Activated CD4-positive, alpha-beta T cell treated with anti-CD3 and anti-CD28 coated beads for 24 hours (primary cell): ENCODE data around the gene SRMS.

Experiments used
- DNase-seq, 2 donors: peaks; one replicate each; pipeline ENCODE4 v3.0.0-alpha.2; 2020; ENCODE audit warnings: low read depth in 2 of 2

Gene SRMS

DNA sequence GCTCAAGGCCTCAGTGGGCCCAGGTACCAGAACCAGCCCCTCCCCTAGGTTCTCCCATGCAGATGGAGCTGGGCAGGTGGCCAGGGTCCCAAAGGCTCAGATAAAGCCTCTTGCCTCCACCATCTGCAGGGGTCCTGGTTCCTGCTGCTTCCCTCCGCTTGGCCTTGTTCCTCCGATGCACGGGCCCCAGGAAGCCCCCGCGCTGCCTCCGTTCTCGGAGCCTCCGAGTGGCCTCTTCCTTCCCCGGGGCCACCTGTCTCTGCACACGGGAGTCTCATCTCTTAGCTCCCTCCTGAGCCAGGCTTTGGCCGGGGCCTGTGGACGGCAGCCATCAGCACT, 8.5 kb downstream of the SRMS start:
- DNase-seq, result no peak

DNA sequence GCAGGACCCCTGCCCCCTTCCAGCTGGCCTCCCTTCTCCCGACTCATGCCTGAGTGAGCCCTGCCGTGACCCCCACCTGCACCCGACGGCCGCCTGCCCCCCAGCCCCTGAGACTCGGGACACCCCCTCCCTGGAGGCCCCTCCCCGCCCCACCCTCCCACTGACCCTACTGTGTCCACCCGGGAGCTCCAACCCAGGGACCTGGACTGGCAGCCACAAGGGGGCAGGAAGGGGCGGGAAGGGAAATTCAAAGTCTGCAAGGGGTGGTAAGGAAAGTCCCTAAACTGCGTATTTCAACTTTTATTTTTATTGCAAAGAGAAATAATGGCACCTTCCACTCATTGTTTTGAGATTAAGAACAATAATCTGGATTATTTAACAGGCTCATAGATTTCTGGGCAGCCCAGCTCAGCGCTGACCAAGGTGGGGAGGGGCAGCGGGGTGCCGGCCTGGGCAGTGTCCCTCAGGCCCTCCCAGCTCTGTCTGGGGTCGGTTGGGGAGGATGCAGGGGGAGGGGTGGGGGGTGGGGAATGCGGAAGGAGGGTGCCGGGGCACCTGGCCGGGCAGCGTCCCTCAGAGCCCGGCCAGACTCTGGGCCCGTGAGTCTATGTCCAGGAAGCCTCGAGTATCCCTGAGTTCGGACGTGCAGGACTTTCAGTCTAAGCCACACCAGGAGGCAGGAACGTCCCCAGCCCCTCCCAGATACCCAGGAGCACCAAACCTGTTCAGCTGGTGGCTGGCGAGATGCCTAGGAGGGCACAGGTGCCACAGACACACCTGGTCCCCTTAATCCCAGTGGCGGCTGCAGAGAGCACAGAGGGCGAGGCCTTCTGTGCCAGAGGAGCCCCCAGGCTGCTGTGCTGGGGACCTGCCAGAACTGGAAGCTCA, 9.1 kb downstream of the SRMS start:
- DNase-seq, result no peak

DNA sequence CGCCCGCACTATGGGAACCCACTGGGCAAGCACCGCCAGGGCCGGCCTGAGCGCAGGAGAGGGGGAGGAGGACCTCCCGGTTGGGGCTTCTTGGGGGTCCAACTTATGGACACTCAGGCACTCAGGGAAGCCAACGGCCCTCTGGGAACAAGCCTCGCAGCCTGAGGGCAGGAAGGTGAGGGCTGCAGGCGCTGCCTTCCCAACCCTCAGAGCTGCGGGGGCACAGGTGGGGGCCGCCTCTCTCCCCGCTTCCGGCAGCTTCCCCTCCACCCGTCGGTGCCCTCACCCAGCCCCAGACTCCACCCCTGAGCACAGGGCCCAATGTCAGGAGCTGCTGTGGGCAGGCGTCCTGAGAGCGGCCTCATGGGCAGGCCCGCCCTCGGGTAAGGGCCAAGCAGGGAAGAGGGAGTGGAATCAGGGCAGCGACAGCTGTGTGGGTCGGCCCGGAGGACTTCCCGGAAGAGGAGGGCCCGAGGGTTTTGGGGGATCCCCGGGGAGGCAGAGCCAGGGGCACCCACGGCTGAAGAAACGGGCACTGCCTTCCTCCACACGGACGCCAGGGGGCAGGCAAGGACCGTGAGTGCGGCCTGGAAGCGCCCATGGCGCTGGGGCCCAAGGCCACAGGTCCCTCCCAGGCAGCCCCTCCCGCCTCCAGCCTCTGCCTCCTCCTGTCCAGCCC, 9.9 kb downstream of the SRMS start:
- DNase-seq, result peak; percentile 93

DNA sequence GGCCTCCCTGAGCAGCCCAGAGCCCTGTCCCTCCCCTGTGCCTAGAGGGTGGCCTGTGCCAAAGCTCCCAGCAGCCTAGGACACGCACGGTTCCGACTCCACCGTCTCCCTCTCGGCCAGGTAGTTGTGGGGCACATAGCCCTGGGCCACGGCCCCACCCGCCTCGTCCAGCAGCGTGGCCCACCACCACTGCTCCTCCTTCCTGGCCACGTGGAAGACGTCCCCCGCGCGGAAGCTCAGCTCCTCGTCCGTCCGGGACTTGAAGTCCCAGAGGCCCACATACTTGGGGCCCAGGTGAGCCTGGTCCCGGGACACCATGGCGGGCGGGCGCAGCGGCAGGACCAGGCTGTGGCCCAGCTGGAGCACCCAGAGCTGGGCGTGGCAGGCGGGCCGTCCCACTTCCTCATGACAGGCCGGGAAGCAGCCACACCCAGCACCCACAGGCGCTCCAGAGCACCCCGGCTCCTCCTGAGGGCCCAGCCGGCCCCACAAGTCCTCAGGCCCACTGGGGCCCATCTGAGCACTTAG, 10.5 kb downstream of the SRMS start, which contains the start of gene PTK6:
Gene PTK6 (minus strand): TSS at position 380 of the 528 bp plus-strand sequence. CDS start 62 bp downstream, at position 318.
- peak in 1 of 2 donors; percentile 41 for DNase-seq

DNA sequence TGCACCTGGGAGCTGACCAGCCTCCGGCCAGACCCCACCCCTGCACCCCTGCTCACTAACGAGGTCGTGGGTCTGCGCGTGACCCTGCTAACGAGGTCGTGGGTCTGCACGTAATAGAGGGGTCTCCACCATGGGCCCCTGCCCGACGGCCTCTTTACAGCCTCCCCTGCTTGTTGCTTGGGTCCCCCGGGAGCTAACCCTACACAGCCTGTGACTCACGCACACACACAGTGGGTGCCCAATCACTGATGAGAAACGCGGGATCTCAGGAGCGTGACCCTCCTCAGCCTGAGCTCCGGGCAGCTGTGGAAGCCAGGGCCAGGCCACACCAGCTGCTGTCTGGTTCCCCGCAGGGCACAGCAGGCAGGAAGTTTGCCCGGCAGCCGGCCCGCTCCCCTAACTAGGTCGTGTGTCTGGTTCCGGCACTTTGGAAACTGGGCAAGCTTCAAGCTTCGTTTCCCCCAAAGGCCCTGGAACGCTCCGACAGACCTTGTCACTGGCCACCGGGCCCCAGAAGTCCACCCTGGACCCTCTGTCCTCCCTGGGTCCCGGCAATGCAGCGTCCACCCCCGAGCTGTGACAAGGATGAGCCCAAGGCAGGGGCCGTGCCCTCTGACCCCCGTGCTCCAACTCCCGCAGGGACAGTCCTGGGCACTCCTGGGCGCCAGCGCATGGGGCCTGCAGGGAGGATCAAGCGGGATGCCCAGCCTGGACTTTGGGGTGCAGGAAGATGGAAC, 11.1 kb downstream of the SRMS start:
- DNase-seq, result no peak

DNA sequence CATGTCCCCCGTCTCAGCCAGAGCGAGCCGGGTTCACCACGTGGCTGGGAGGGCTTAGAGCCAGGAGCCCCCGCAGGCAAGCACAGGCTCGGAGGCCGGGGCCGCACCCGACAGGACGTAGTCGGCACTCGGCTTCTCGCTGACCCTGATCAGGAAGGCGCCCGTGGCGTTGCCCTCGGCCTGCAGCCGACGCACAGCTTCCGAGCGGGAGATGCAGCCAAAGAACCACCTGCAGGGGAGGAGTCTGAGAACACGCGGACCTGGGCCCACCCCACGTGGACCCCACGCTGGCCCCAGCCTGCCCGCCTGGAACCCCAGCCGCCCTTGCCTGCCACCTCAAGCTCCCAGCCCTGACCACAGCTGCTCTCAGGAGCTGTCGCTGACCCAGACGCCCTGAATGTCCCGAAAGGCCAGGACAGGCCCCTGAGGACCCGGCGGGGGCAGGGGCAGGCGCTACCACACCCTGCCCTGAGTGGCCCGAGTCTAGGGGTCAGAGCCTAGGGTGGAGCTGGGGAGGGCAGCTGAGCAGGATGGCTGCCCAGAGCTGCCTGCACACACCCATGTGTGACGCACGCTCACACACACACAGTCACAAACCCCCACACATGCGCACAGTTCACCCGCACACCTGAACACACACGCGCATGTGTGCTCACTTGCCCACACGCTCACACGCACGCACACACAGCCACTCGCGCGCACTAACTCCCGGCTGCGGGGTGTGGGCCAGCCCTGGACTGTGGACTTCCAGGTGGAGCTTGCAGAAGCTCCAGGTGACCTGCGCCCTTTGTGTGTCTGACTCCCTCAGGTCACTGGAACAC, 12.5 kb downstream of the SRMS start:
- DNase-seq, result no peak

DNA sequence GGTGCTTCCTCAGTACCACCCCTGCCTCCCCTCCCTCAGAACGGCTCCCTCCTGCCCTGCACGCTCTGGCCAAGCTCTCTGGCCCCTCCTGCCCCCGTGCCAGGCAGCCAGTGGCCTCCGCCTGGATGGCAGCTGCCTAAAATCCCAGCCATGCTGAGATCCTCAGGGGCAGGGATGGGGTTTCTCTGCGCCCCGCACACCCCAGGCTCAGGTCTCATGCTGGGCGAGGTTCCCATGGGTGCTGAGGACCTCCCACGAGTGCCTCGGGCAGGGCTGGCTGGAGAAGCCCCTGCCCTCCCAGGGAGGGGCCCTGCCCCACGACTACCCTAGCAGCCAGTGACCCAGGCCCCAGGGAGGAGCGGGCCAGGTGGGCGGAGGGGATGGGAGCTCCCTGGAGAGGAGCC, 13.1 kb downstream of the SRMS start:
- DNase-seq, result no peak

DNA sequence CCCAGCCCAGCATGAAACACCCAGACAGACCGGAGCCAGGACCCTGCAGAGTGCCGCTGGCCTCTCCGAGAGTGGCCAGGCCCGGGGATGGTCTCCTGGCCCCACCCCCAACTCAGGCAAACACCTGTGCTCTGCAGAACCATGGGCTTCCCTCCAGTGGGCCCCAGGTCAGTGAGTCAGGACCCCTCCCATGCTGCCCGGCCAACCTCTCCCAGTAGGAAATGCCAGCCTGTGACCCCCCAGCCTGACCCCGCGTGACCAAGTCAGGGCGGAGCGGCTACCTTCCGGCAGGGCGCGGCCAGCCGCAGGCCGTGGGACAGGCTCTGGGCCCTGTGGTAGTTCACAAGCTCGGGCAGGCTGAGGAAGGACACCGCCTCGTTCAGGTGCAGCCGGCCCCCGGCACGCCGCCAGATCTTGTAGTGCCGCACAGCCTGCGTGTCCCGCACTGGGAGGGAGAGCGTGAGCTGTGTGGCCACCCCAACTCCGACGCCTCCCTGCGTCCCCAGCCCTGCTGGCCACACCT, 13.6 kb downstream of the SRMS start:
- no peak for DNase-seq

DNA sequence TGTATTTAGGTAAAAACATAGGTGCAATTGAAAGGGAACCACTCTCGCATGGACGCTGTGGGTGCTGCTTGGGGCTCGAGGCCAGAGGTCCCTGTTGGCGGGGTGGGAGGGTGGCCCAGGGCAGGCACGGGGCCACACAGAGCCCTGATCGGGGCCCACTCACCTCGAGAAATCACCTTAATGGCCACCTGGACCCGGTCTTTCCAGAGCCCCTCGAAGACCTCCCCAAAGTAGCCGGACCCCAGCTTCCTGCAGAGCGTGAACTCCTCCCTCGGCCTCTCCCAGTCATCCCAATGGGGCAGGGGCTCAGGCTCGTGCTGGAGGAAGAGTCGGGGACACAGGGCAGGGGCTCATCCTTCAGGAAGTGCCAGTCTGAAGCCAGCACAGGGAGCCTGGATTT, 14.2 kb downstream of the SRMS start:
- DNase-seq, result no peak

DNA sequence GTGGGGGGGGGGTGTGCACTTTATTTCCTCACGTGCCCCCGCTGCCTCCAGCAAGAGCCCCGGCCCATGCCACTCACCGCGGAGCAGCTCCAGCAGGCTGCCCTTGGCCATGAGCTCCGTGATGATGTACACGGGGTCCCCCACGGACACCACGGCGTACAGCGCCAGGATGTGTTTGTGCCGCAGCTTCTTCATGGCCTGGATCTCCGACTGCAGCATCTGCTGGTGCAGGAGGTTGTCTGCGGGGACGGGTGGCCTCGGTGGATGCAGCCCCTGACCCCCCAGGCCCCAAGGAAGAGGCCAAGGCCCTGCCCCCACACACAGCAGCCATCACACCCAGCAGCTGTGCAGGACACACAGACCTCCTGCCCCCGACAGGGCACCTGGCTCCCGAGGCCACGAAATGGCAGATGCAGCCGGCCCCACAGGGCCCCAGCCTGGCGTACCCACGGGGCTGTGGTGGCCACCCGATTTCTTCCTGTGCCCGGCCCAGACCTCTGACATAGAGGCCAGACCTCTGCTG, 15.0 kb downstream of the SRMS start:
- DNase-seq, result no peak

DNA sequence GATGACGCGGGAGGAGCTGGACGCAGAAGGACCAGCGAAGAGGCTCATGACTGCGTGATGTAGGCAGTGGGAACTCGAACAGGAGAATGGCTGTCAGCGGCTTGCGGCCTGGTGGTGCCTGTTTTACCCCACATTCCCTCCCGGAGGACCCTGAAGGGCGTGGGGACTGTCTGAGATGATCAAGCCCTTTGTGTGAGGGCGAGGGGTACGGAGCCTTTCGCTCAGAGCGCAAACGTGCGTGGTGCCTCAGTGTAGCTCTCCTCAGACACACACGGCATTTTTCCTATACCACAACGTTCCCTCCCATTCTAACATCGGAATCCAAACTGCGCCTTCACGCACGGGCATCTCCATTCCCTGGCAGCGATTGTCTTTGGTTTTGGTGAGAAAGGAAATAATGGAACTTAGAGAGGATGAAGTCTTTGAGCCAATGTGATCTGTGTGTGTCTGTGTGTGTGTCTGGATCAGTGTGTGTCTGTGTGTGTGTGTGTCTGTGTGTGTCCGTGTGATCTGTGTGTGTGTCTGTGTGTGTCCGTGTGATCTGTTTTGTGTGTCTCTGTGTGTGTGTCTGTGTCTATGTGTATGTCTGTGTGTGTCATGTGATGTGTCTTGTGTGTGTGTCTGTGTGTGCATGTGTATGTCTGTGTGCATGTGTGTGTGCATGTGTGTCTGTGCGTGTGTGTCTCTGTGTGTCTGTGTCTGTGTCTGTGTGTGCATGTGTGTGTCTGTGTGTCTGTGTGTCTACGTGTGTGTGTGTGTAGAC, 15.7 kb downstream of the SRMS start:
- DNase-seq, result no peak

DNA sequence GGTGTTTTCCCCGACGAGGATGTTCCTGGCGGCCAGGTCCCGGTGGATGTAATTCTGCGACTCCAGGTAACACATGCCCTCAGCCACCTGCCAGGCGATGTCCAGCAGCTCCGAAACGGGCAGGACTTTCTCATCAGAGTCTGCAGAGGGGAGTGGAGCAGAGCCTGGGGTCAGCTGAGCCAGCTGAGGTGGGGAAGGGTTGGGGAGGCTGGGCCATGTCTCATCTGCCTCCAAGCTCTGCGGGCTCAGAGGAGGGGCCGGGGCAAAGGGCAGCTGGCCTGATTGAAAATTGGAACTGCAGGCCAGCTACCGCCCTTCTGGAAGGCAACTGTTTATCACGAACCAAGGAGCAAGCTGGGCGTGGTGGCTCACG, 16.8 kb downstream of the SRMS start:
- no peak for DNase-seq

DNA sequence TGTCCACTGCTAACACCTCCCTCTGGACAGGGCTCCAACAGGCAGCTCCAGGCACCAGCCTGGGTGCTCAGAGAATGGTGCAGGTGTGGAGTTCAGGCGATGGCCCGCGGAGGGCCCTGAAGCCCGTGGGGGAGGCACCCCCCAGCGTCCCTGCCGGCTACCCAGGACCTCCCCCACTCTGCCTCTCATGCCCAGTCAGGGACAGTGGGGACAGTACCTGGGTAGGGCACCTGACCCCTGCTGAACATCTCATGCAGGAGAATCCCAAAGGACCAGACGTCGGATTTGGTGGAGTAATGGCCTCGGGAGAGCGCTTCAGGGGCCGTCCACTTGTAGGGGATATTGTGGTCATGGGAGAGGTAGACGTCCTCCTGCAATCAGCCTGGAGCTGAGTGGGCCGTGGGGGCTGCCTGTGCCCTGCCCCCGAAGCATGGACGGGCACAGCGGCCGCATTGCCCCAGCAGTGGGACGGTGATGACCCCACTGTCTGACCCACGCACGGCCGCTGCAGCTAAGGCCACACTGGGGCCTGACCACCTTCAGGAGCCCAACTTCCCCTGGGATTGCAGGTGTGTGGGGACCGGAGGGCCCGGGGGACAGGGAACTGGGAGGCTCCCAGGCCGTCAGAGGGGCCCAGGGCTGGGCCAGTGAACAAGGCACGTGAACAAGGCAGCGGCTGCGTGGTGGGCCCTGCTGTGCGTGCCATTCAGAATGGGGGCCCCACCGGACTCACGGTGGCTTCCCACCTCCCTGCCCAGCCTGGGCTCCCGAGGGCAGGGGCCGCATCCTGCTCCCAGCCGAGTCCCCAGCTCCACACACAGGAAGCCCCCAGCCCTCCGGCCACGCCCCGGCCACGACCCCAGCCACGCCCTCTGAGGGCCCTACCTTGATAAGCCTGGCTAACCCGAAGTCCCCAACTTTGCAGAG, 17.4 kb downstream of the SRMS start:
- no peak for DNase-seq

DNA sequence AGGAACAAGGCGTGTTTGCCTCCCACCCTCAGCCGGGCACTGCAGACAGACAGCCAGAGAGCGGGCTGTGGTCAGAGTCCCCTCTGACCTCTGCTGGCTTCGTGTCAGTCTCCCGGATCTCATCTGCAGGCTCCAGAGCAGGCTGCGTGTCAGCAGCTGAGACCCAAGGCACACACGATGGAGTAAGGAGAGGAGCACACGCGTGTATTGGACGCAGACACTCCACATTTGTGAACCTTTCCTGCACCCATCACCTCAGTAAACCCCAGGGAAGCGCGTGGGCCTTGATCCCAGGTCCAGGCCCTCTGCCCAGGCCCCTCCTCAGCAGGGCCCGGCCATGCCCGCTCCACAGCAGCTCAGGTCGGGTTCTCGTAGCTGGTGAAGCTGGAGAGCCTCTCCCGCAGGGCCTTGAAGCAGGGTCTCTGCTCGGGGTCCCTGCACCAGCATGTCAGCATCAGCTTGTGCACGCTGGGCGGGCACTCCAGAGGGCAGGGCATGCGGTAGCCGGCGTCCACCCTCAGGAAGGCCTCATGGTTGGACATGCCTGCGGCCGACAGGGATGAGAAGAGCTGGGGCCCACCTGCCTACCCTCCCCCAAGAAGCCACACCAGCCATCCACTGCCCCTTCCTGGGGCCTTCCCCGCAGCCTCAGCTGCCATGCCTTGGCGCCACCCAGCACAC, 18.2 kb downstream of the SRMS start:
- no peak for DNase-seq

DNA sequence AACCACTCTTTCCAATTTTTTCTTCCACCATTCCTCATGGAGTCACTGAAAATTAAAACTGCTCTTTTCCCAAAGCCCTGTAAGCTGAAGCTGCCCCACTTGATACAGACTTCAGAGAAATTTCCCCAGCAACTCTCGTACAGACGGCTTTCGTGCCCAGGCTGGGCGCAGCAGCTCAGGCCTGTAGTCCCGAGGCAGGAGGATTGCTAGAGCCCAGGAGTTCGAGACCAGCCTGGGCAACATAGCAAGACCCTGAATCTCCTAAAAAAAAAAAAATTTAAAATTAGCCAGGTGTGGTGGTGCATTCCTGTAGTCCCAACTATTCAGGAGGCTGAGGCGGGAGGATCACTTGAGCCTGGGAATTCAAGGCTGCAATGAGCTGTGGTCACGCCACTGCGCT, 20.4 kb downstream of the SRMS start:
- DNase-seq, result no peak

DNA sequence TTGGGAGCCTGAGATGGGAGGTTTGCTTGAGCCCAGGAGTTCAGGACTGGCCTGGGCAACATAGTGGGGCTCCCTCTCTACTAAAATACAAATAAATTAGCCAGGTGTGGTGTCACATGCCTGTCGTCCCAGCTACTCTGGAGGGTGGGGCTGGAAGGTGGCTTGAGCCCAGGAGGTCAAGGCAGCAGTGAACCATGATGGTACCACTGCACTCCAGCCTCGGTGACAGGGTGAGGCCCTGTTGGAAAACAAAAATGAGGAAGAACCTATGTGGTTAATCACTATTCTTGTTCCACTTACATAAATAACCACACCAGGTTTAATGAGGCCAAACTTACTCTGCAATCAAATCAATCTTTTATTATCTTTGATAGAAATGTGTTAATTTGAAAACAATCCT, 21.6 kb downstream of the SRMS start:
- no peak for DNase-seq

DNA sequence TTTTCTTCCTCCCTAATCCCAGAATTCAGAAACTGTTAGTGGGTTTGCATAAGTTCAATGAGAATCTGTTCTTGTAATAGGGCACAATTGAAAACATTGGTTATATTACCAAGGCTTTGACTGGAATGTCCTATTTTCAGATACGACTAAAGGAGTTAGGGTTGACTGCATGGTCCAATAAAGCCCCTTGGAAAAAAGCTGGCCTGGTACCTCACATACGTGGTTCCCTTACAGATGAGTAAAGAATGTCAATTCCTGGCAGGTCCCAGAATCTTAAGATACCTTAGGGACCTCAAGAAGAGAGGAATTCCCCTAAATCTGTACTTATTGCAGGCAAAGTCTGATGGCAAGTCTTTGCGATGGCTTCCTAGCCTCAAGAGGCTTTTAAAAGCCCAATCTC, 22.4 kb downstream of the SRMS start:
- no peak for DNase-seq

DNA sequence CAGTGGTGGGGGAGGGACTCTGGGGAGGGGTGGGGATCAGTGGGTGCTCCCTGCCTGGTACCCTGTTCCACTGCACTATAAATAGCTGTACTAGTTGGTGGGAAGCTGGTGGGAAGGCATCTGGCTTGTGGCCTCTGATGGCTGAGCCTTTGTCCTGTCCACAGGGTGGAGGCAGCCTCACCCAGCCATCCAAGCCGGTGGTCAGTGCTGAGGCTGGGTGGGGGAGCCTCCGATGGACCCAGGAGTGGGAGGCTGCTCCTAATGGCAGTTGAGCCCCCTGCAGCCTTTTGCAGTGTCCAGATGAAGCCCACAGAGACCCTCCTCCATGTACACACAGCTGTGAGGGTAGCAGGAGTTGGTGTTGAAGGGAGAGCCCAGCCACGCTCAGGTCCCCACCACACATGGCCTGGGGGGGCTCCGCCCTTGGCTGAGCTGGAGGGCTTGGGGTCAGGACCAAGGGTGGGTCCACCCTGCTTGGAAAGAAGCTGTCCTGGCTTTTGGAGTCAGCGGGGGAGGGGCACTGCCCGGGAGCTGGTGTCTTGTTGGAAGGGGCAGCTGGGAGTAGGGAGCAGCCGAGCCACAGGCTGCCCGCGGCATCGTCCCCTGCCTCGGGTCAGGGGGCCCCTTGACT, 24.5 kb downstream of the SRMS start:
- DNase-seq, result no peak
